PC-9 (cell line): Measurements from ENCODE around the gene COMMD10. TPM values are rescaled to one million over a fixed set of nuclear protein-coding genes. Genes with fewer than 3 reads are reported as not detected.

Source experiments
- BruUV-seq: library from RNA; stranded (reverse); fragments of 400-500 nt; replicated peaks from 2 replicates; lab custom pipeline; 2021; lab: Mats Ljungman, UMichigan
- CTCF ChIA-PET: fragments of 300-600 bp; sonication (Branson Sonifier 250); formaldehyde crosslinking; loops from one replicate; lab custom pipeline; 2022; ENCODE audit warnings: antibody characterized with exemption; lab: Charles Lee
- POLR2A ChIA-PET: fragments of 300-600 bp; sonication (Branson Sonifier 250); formaldehyde crosslinking; loops from one replicate; lab custom pipeline; 2022; ENCODE audit warnings: antibody characterized with exemption; ENCODE audit not compliant: unreplicated experiment; lab: Charles Lee
- DNase-seq, 2 experiments: peaks; one replicate each; pipeline versions ENCODE4 v3.0.0 to v3.0.0-alpha.2; 2015 to 2022; ENCODE audit warnings: mixed read lengths in 1 of 2
- H2AFZ ChIP-seq: fragments of 200-600 bp; sonication (generic); 2 replicates; pipeline ENCODE4 v1.8.1; 2017; ENCODE audit warnings: antibody characterized with exemption
- H3F3A ChIP-seq: fragments of 200-600 bp; sonication (generic); 2 replicates; pipeline ENCODE4 v1.8.1; 2017; ENCODE audit warnings: antibody characterized with exemption, mild to moderate bottlenecking, low read depth; ENCODE audit not compliant: insufficient read depth
- H3K27ac ChIP-seq: fragments of 200-600 bp; sonication (generic); 2 replicates; pipeline ENCODE4 v1.6.1; 2016; ENCODE audit warnings: mixed run types
- H3K27me3 ChIP-seq: fragments of 200-600 bp; sonication (generic); 2 replicates; pipeline ENCODE4 v1.6.1; 2016; ENCODE audit warnings: low read depth, mixed run types; ENCODE audit not compliant: insufficient read depth
- H3K36me3 ChIP-seq: fragments of 200-600 bp; sonication (generic); 2 replicates; pipeline ENCODE4 v1.6.1; 2016; ENCODE audit warnings: low read depth, mixed run types
- H3K4me1 ChIP-seq: fragments of 200-600 bp; sonication (generic); replicated peaks from 2 replicates; pipeline ENCODE4 v1.6.1; 2016; ENCODE audit warnings: mixed run types; ENCODE audit not compliant: insufficient read depth
- H3K4me2 ChIP-seq: fragments of 200-600 bp; sonication (generic); 2 replicates; pipeline ENCODE4 v1.6.1; 2017; ENCODE audit warnings: mixed run types
- H3K4me3 ChIP-seq: fragments of 200-600 bp; sonication (generic); 2 replicates; pipeline ENCODE4 v1.6.1; 2016; ENCODE audit warnings: mixed run types
- H3K79me2 ChIP-seq: fragments of 200-600 bp; sonication (generic); 2 replicates; pipeline ENCODE4 v1.6.1; 2017; ENCODE audit warnings: low read depth, mixed run types
- H3K9me2 ChIP-seq: fragments of 200-600 bp; sonication (generic); 2 replicates; pipeline ENCODE4 v1.8.1; 2017; ENCODE audit warnings: mild to moderate bottlenecking; ENCODE audit not compliant: insufficient read depth
- H3K9me3 ChIP-seq: fragments of 200-600 bp; sonication (generic); 2 replicates; pipeline ENCODE4 v1.8.1; 2016; ENCODE audit warnings: low read depth; ENCODE audit not compliant: insufficient read depth
- H4K20me1 ChIP-seq: fragments of 200-600 bp; sonication (generic); 2 replicates; pipeline ENCODE4 v1.8.1; 2017; ENCODE audit not compliant: insufficient read depth
- CTCF ChIP-seq: fragments of 200-600 bp; sonication (generic); conservative IDR thresholded peaks from 2 replicates; pipeline ENCODE4 v1.6.1; 2017; ENCODE audit warnings: mixed run types, antibody characterized with exemption, mild to moderate bottlenecking, moderate library complexity
- EZH2 ChIP-seq: fragments of 200-600 bp; sonication (generic); IDR thresholded peaks from 2 replicates; pipeline ENCODE4 v1.8.0; 2017; ENCODE audit warnings: antibody characterized with exemption, low read depth
- intact Hi-C: fragments of 100-400 bp; cut with micrococcal nuclease; formaldehyde crosslinking; loops from one replicate; pipeline ENCODE4 v1.10.0; 2022; ENCODE audit not compliant: unreplicated experiment
- total RNA-seq: library from RNA; stranded (reverse); gene quantifications from 2 replicates; pipeline ENCODE4 v1.2.3, GENCODE V29; 2021

COMMD10 gene
- total RNA-seq, 1 experiment from 2014 or later = 17.9 TPM

- H3F3A ChIP-seq = no peaks in the 10 kb centered on the region; the same call in 1 of the 2 replicates
- peaks cover 6% of the 10 kb centered on the region; the same call in 1 of the 2 replicates for H3K4me1 ChIP-seq
- H2AFZ ChIP-seq = no peak overlapping the region
- H3K79me2 ChIP-seq = peaks cover 22% of the 10 kb centered on the region
- POLR2A ChIA-PET = no interaction called here
- H3K9me3 ChIP-seq = no peaks in the 10 kb centered on the region
- DNase-seq = no peak
- no peak overlapping the region for H3K4me3 ChIP-seq
- H3K27ac ChIP-seq = no peak overlapping the region
- no peak overlapping the region for H3K4me2 ChIP-seq
- no TSS peak for BruUV-seq
- H3K9me2 ChIP-seq = 0 out of 2 replicates have a peak, but pooled peaks cover 5% of the 10 kb centered on the region
- no peaks in the 10 kb centered on the region for H3K27me3 ChIP-seq
- intact Hi-C loops = loop anchor here (5.0 kb wide), 1 partner anchor 461 kb away; the partner anchor contains the start of gene TMED7
- H4K20me1 ChIP-seq = no peaks in the 10 kb centered on the region
- no peak for TF ChIP-seq EZH2
- TF ChIP-seq CTCF = no peak
- CTCF ChIA-PET = no interaction called here
- H3K36me3 ChIP-seq = 0 out of 2 replicates have a peak, but pooled peaks cover under 1% of the 10 kb centered on the region
Measured at GRCh38 chr5:116088062-116088461, 3.2 kb downstream of the COMMD10 start.

- H3K4me2 ChIP-seq = no peak overlapping the region
- BruUV-seq = no TSS peak
- H3K27me3 ChIP-seq = no peaks in the 10 kb centered on the region
- no peaks in the 10 kb centered on the region for H3K9me2 ChIP-seq
- DNase-seq = no peak
- CTCF ChIA-PET = no interaction called here
- H3K9me3 ChIP-seq = no peaks in the 10 kb centered on the region
- POLR2A ChIA-PET = no interaction called here
- H2AFZ ChIP-seq = no peak overlapping the region
- no peaks in the 10 kb centered on the region for H4K20me1 ChIP-seq
- no peak overlapping the region for H3K4me3 ChIP-seq
- intact Hi-C loops = no loop called here
- no peak for TF ChIP-seq CTCF
- TF ChIP-seq EZH2 = no peak
- H3K79me2 ChIP-seq = peaks cover 13% of the 10 kb centered on the region
- H3K27ac ChIP-seq = no peak overlapping the region
- H3K36me3 ChIP-seq = 0 out of 2 replicates have a peak, but pooled peaks cover 4% of the 10 kb centered on the region
- H3K4me1 ChIP-seq = no peaks in the 10 kb centered on the region
- H3F3A ChIP-seq = no peaks in the 10 kb centered on the region; the same call in 1 of the 2 replicates
Measured at GRCh38 chr5:116090302-116090701, 5.5 kb downstream of the COMMD10 start.

GRCh38 chr5:116091416-116091815 is 6.6 kb downstream of the COMMD10 start:
- no peaks in the 10 kb centered on the region for H3K9me2 ChIP-seq
- H4K20me1 ChIP-seq = no peaks in the 10 kb centered on the region
- ChIA-PET POLR2A (no interaction called here), CTCF (no interaction called here)
- no peak for TF ChIP-seq CTCF
- no peak for TF ChIP-seq EZH2
- intact Hi-C loops = no loop called here
- H2AFZ ChIP-seq = no peak overlapping the region
- no peaks in the 10 kb centered on the region for H3K27me3 ChIP-seq
- 0 out of 2 replicates have a peak, but pooled peaks cover 4% of the 10 kb centered on the region for H3K36me3 ChIP-seq
- no peaks in the 10 kb centered on the region for H3K4me1 ChIP-seq
- H3F3A ChIP-seq = no peaks in the 10 kb centered on the region; the same call in 1 of the 2 replicates
- DNase-seq = no peak
- H3K79me2 ChIP-seq = peaks cover 4% of the 10 kb centered on the region; the same call in 1 of the 2 replicates
- H3K4me3 ChIP-seq = no peak overlapping the region
- H3K27ac ChIP-seq = no peak overlapping the region
- H3K9me3 ChIP-seq = no peaks in the 10 kb centered on the region
- no peak overlapping the region for H3K4me2 ChIP-seq
- BruUV-seq = no TSS peak
